ENCODE results near the gene C1QL4.
"Not testable (repeated sequence)": the region's sequence is repeated elsewhere in the genome, so short reads cannot be mapped to it uniquely, and the experiment has no call there.

The C1QL4 gene

GRCh38 chr12:49332891-49333371 lies 4.1 kb downstream of the C1QL4 start:
- DNase-seq: no peak

DNA sequence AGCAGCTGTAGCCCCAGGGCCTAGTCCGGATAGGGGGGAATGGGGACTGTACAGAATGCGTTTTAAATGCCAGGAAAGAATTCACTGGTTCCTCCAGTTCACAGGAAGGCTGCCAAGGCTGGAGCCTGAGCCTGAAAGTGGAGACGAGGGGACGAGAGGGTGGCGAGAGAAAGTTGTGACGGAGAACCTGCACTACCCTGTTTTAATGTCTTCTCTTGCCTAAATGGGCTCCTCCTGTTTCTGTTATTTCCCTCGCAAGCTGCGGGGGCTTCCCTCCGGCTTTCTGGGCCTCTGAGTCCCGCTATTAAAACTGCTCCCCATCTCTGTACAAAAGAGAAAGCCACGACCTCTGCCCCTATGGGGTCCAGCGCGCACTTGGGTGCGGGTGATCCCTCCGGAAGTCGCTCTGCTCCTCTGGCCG lies 4.5 kb downstream of the C1QL4 start:
- DNase-seq: no peak

GRCh38 chr12:49331380-49332222 lies 5.4 kb downstream of the C1QL4 start:
- no peak for DNase-seq

DNA sequence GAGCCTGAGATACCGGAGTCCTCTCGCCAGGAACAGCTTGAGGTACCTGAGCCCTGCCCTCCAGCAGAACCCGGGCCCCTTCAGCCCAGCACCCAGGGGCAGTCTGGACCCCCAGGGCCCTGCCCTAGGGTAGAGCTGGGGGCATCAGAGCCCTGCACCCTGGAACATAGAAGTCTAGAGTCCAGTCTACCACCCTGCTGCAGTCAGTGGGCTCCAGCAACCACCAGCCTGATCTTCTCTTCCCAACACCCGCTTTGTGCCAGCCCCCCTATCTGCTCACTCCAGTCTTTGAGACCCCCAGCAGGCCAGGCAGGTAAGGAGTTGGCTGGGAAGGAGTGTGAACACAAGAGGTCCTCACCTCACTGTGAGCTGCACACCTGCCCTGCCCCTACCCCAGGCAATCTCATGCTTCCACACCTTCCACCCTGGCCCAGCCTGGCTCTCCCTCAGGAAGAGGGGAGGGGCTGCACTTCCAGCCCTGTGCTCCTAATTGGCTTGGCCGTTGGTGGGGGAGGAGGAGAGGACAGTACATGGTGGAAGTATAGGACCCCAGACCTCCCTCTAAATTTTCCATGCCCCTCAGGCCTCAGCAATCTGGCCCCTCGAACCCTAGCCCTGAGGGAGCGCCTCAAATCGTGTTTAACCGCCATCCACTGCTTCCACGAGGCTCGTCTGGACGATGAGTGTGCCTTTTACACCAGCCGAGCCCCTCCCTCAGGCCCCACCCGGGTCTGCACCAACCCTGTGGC lies 6.2 kb downstream of the C1QL4 start:
- DNase-seq: no peak

GRCh38 chr12:49330032-49330619 lies 6.9 kb downstream of the C1QL4 start:
- no peak for DNase-seq

- no peak for DNase-seq
Measured at GRCh38 chr12:49328816-49329215, 8.2 kb downstream of the C1QL4 start.

- no peak for DNase-seq
Measured at GRCh38 chr12:49327887-49328286, 9.1 kb downstream of the C1QL4 start.

DNA sequence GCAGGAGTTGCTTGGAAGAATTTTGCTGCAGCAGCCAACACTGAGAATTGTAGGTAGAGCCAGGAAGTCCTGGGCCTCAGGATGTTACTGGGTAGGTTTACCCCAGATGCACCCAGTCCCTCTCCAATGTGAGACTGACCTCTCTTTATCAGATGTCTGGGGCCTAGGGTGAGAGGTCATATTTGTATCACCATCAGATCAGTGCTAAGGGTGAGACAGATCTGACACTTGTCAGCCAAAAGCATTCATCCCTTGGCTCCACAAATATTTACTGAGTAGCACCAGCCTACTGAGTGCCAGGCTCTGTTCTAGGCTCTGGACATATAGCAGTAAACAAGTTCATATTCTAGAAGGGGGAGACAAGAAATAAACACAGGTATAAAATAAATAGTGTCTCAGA lies 9.6 kb downstream of the C1QL4 start:
- no peak for DNase-seq

DNA sequence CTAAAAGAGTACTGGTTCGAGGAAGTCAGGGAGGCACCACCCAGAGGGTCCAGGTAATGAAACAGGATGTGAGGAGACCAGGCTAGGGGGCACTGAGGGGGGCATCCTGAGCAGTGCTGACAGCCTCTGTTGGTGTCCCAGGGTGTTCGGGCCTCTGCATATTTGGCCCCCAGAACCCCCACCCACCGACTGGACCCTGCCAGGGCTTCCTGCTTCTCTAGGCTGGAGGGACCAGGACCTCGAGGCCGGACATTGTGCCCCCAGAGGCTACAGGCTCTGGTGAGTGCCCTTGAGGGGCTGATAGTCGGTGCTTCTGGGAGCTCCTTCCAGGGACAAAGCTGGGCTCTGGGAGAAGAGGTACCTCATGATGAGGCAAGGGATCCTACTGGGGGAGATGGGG lies 11.4 kb downstream of the C1QL4 start:
- no peak for DNase-seq

- DNase-seq: no peak
Measured at GRCh38 chr12:49323524-49324097, 13.4 kb downstream of the C1QL4 start.

DNA sequence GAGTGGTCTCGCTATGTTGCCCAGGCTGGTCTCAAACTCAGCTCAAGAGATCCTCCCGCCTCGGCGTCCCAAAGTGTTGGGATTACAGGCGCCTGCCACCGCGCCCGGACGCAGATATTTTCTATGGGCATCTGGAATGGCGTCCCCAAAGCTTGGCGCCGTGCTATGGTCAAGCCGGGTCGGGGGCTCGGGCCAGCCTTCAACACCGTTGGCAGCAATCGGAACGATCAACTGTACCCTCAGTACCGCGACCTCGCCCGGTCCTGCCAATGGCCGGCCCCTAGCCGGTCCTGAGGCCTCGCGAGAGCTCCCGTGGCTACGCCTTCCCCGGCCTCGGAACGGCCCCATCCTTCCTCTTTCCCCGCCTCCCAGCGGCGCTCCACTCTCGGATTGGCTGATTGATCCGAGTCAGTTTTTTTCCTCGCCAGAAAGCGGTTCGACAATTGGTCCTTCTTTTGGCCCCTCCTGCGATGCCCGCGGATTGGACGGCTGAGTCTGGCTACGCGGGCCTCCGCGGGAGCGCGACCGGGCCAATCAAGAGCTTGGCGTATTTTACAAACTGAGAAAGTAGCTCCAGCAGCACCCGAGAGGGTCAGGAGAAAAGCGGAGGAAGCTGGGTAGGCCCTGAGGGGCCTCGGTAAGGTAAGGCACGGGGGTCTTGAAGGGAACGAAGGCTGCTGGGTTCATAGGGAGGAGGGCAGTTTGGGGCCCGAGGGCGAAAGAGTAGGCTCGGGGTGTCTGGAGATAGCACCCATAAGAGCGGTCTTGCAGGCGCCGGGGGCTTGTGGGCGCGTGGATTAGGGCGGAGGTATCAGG lies 14.1 kb downstream of the C1QL4 start, which contains the start of gene TROAP:
TROAP (plus strand) TSS at position 548 of the 816 bp plus-strand sequence. CDS start 354 bp downstream, outside the sequence.
- DNase-seq: peak; percentile 97

DNA sequence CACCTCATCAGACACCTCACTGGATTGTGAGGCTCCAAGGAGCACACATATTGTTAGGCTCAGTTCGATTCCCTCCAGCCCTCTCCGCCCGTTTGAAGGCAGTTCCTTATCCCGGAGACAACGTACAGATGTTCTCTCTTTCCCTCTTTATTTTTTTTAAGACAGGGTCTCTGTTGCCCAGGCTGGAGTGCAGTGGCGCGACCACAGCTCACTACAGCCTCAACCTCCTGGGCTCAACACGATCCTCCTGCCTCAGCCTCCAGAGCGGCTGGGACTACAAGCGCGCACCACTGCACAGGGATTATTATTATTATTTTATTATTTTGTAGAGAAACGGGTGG lies 14.7 kb downstream of the C1QL4 start:
- no peak for DNase-seq

DNA sequence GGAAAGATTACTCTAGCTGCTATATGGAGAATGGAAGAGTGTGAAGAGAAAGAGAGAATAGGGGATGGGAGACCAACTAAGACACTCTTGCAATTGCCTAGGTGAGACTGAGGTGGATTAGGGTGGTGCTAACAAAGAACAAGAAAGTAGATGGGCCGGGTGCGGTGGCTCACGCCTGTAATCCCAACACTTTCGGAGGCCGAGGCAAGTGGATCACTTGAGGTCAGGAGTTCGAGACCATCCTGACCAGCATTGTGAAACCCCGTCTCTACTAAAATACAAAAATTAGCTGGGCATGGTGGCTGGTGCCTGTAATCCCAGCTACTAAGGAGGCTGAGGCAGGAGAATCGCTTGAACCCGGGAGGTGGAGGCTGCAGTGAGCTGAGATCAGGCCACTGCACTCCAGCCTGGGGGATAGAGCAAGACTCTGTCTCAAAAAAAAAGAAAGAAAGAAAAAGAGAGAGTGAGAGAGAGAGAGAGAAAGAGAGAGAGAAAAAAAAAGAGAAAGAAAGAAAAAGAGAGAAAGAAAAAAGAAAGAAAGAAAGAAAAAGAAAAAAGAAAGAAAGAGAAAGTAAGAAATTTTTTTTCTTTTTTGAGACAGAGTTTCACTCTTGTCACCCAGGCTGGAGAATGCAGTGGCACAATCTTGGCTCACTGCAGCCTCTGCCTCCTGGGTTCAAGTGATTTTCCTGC lies 16.4 kb downstream of the C1QL4 start:
- DNase-seq: not testable (repeated sequence)

DNA sequence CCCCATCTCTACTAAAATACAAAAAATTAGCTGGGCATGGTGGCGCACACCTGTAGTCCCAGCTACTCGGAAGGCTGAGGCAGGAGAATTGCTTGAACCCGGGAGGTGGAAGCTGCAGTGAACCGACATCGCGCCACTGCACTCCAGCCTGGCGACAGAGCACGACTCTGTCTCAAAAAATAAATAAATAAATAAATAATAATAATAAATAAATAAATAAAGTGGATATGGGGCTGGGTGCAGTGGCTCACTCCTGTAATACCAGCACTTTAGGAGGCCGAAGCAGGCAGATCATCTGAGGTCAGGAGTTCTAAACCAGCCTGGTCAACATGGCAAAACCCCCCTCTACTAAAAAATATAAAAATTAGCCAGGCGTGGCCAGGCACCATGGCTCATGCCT lies 19.9 kb downstream of the C1QL4 start:
- DNase-seq: not testable (repeated sequence)

- no peak for DNase-seq
Measured at GRCh38 chr12:49314811-49315210, 22.2 kb downstream of the C1QL4 start.

DNA sequence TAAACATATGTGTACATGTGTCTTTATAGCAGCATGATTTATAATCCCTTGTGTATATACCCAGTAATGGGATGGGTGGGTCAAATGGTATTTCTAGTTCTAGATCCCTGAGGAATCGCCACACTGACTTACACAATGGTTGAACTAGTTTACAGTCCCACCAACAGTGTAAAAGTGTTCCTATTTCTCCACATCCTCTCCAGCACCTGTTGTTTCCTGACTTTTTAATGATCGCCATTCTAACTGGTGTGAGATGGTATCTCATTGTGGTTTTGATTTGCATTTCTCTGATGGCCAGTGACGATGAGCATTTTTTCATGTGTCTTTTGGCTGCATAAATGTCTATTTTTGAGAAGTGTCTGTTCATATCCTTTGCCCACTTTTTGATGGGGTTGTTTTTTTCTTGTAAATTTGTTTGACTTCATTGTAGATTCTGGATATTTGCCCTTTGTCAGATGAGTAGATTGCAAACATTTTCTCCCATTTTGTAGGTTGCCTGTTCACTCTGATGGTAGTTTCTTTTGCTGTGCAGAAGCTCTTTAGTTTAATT lies 26.5 kb downstream of the C1QL4 start:
- not testable (repeated sequence) for DNase-seq

DNA sequence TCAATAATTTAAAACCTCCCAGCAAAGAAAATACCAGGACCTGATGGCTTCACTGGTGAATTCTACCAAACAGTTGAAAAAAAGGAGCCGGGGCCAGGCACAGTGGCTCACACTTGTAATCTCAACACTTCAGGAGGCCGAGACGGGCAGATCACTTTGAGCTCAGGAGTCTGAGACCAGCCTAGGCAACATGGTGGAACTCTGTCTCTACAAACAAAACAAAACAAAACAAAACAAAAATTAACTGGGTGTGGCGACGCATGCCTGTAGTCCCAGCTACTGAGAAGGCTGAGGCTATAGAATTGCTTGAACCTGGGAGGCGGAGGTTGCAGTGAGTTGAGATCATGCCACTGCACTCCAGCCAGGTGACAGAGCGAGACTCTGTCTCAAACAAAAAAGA lies 27.6 kb downstream of the C1QL4 start:
- no peak for DNase-seq

DNA sequence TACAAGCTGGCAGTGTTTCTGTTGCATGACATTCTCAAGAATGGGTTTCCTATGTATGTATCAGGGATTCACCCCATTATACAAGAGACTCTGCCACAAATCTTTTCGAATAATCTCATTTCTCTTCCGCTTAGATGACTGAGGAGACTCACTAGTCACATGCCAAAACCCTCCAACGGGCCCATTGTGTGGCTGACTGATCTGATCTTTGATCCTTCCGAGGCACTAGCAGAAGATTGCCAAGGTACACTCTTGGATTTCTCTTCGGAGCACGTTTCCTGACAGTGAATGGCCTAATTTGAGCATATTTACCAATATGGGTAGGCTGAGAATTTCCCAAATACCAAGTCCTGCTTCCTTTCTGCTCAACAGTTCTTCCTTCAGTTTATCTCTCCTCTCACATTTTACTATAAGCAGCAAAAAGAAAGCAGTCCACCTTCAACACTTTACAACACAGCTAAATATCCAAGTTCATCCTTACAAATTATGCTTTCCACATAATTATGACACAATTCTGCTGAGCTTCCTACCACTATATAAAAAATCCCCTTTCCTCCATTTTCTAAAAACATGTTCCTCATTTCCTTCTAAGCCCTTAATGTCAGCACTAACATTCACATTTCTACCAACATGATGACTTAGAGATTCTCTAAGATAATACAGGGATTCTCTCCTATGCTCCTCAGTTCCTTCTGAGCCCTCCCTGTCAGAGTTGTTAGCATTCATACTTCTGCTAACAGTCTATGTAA lies 31.1 kb downstream of the C1QL4 start:
- DNase-seq: no peak

GRCh38 chr12:49304161-49304560 lies 32.8 kb downstream of the C1QL4 start:
- no peak for DNase-seq

- DNase-seq: no peak
Measured at GRCh38 chr12:49301760-49302159, 35.2 kb downstream of the C1QL4 start.

DNA sequence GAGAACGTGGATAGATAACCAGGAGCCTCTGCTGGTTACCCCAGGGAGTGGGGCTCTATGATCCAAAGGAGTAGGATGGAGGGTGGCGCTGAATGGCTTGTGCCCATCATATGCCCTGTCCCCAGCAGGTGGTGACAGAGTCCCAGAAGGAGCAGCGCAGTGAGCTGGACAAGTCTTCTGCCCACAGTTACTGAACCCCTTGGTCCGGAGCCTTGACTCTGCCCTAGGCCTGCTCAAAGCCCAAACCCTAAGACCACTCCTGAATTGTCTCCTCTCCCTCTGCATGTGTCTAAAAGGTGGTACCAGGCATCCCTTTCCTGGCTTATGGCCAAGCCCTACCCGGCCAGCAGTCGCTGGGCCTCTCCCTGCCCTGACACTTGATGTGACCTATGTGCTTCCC lies 38.8 kb downstream of the C1QL4 start:
- DNase-seq: no peak

Measured in NCI-H187 (cell line).